Cerebellar nuclear complex (tissue), 1 donor: ENCODE data around the gene OR51A7.
"Not testable (repeated sequence)": the region's sequence is repeated elsewhere in the genome, so short reads cannot be mapped to it uniquely, and the experiment has no call there.

Source experiments
- DNase-seq, 2 experiments: peaks; one replicate each; lab custom pipeline; 2025; lab: John Stamatoyannopoulos, UW

Gene OR51A7

GRCh38 chr11:4903484-4903883, at the start of gene OR51A7:
Gene OR51A7 (plus strand): TSS chr11:4903783. CDS start chr11:4907370, 3,587 bp downstream.
- no peak for DNase-seq

- not testable (repeated sequence) for DNase-seq
Observed at GRCh38 chr11:4854286-4854685, 49.3 kb upstream of the OR51A7 start.

GRCh38 chr11:4862447-4863236, 40.9 kb upstream of the OR51A7 start:
- no peak for DNase-seq

- no peak for DNase-seq
Observed at GRCh38 chr11:4863876-4864275, 39.7 kb upstream of the OR51A7 start.

- DNase-seq = no peak
Observed at GRCh38 chr11:4865855-4866254, 37.7 kb upstream of the OR51A7 start.

GRCh38 chr11:4881188-4881587, 22.4 kb upstream of the OR51A7 start:
- DNase-seq = no peak

- DNase-seq = no peak
Observed at GRCh38 chr11:4881860-4882500, 21.6 kb upstream of the OR51A7 start, which contains the start of gene OR51T1. Gene OR51T1 (plus strand): TSS chr11:4881900. CDS start chr11:4881900, 0 bp downstream.

GRCh38 chr11:4882543-4882942, 21.0 kb upstream of the OR51A7 start:
- no peak for DNase-seq

GRCh38 chr11:4884361-4884760, 19.2 kb upstream of the OR51A7 start:
- no peak for DNase-seq

GRCh38 chr11:4886186-4886585, 17.4 kb upstream of the OR51A7 start:
- no peak for DNase-seq

GRCh38 chr11:4887591-4887990, 16.0 kb upstream of the OR51A7 start:
- DNase-seq = no peak

- no peak for DNase-seq
Observed at GRCh38 chr11:4890279-4890678, 13.3 kb upstream of the OR51A7 start.

- no peak for DNase-seq
Observed at GRCh38 chr11:4891996-4892640, 11.5 kb upstream of the OR51A7 start.

- no peak for DNase-seq
Observed at GRCh38 chr11:4916581-4916980, 13.0 kb downstream of the OR51A7 start.

GRCh38 chr11:4919250-4919649, 15.7 kb downstream of the OR51A7 start, which contains the start of gene OR51G2:
Gene OR51G2 (minus strand): TSS chr11:4919350. CDS start chr11:4915663, 3,687 bp downstream.
- no peak for DNase-seq

- no peak for DNase-seq
Observed at GRCh38 chr11:4921796-4922195, 18.2 kb downstream of the OR51A7 start.

GRCh38 chr11:4922304-4922703, 18.7 kb downstream of the OR51A7 start:
- no peak for DNase-seq

- DNase-seq = no peak
Observed at GRCh38 chr11:4924239-4924638, 20.7 kb downstream of the OR51A7 start, which contains the start of gene OR51G1. Gene OR51G1 (minus strand): TSS chr11:4924339. CDS start chr11:4924339, 0 bp downstream.

GRCh38 chr11:4926608-4927007, 23.0 kb downstream of the OR51A7 start:
- DNase-seq = no peak

GRCh38 chr11:4932751-4933150, 29.2 kb downstream of the OR51A7 start:
- no peak for DNase-seq

GRCh38 chr11:4936745-4937144, 33.2 kb downstream of the OR51A7 start:
- DNase-seq = no peak

GRCh38 chr11:4947505-4947904, 43.9 kb downstream of the OR51A7 start, which contains the start of gene OR51A4:
Gene OR51A4 (minus strand): TSS chr11:4947605. CDS start chr11:4947100, 505 bp downstream.
- DNase-seq = no peak
